Activated CD8-positive, alpha-beta memory T cell treated with anti-CD3 and anti-CD28 coated beads, Interleukin-2, amount 10 ng/mL, durations not matched to agents 7 days and 5 days (primary cell): Measurements from ENCODE around the gene SSTR4. TPM values are rescaled to one million over a fixed set of nuclear protein-coding genes. Genes with fewer than 3 reads are reported as not detected.

Experiments
- ATAC-seq: fragments of 150-1000 bp; cut with Tn5 transposase; one replicate; pipeline ENCODE4 v1.10.0; 2021; ENCODE audit warnings: moderate library complexity
- CTCF ChIA-PET: fragments of 350-600 bp; sonication (Branson Sonifier 250); formaldehyde crosslinking; loops from one replicate; lab custom pipeline; 2021; ENCODE audit warnings: antibody characterized with exemption; lab: Charles Lee
- DNase-seq: peaks from one replicate; pipeline ENCODE4 v3.0.0-alpha.2; 2020
- H3K27ac Mint-ChIP-seq: one replicate; pipeline ENCODE4 v1.8.0; 2021; ENCODE audit warnings: mild to moderate bottlenecking, mixed read lengths
- H3K27me3 Mint-ChIP-seq: one replicate; pipeline ENCODE4 v1.8.0; 2021; ENCODE audit warnings: mixed read lengths
- H3K36me3 Mint-ChIP-seq: one replicate; pipeline ENCODE4 v1.8.0; 2021; ENCODE audit warnings: mild to moderate bottlenecking, mixed read lengths
- H3K4me1 Mint-ChIP-seq: one replicate; pipeline ENCODE4 v1.8.0; 2021; ENCODE audit warnings: mixed read lengths
- H3K4me3 Mint-ChIP-seq: one replicate; pipeline ENCODE4 v1.8.0; 2021; ENCODE audit warnings: mild to moderate bottlenecking, moderate library complexity, mixed read lengths
- H3K9me3 Mint-ChIP-seq: one replicate; pipeline ENCODE4 v1.8.0; 2022; ENCODE audit warnings: low read depth, mixed read lengths
- total RNA-seq, 2 experiments: library from RNA; stranded (reverse); gene quantifications; one replicate each; pipeline ENCODE4 v1.2.3, GENCODE V29; 2021

The SSTR4 gene
- total RNA-seq, 2 experiments from 2014 or later, result not detected

DNA sequence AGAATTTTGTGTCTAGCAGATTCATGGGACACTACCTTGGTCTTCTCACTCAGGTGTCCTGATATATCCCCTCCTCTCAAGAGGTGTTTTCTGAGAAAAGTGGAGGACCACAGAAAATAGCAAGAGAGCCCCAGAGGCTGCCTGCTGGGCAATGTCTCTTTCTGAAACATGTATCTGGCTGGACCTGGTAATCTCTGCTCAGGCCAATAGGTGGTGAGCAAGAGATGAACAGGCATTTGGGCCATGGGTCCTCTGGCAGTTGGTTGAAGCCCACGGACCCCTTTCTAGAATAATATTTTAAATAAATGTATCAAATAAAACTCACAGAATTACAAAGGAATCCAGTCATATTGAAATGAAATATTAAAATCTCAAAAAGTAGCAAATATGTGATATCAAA, 23.1 kb downstream of the SSTR4 start:
- ATAC-seq (no peak), DNase-seq (no peak)
- peaks cover 21% of the 10 kb centered on the region for H3K27me3 Mint-ChIP-seq
- CTCF ChIA-PET, result no interaction called here
- H3K9me3 Mint-ChIP-seq, result peaks cover 2% of the 10 kb centered on the region
- H3K27ac Mint-ChIP-seq, result no peak overlapping the region
- no peak overlapping the region for H3K4me3 Mint-ChIP-seq
- no peaks in the 10 kb centered on the region for H3K4me1 Mint-ChIP-seq
- H3K36me3 Mint-ChIP-seq, result no peaks in the 10 kb centered on the region

DNA sequence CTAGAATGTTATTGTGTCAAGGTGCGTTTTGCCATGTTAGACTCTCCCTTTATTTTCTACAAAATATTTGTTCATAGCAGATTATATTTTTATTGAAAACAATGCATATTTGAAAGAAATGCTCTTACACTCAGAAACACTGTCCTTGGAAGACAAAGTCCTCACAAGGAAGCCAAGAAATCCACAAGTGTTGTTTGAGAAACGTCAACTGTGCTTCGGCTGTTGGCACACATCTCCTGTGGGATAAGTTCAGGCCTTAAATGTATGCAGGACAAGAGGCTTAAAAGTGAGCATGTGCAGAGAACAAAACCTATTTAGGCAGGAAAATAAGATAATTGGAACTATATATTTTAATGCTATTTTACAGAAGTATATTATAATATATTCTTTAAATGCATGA, 23.9 kb downstream of the SSTR4 start:
- DNase-seq (no peak), ATAC-seq (no peak)
- CTCF ChIA-PET, result no interaction called here
- Mint-ChIP-seq H3K9me3 (peaks cover 2% of the 10 kb centered on the region), H3K4me3 (no peak overlapping the region), H3K27ac (no peak overlapping the region), H3K36me3 (no peaks in the 10 kb centered on the region), H3K4me1 (no peaks in the 10 kb centered on the region), H3K27me3 (peaks cover 18% of the 10 kb centered on the region)

DNA sequence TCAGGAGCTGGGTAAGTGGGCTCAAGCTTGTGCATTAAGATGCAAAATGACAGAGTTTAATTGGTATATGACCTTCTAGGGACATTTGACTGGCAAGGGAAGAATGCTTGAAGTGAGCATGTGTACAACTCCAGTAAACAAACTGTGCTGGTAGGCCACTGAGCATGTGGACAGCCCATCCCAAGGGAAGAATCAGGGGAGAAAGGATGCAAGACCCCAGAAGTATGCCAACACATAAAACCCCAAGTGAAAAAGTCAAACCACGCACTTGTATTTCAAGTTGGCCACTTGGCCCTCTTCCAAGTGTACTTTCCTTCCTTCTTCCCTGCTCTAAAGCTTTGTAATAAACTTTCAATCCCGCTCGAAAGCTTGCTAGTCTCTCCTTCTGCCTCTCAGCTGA, 24.7 kb downstream of the SSTR4 start:
- CTCF ChIA-PET, result no interaction called here
- peaks cover 2% of the 10 kb centered on the region for H3K9me3 Mint-ChIP-seq
- H3K27ac Mint-ChIP-seq, result no peak overlapping the region
- peaks cover 18% of the 10 kb centered on the region for H3K27me3 Mint-ChIP-seq
- no peak for ATAC-seq
- no peaks in the 10 kb centered on the region for H3K4me1 Mint-ChIP-seq
- no peak for DNase-seq
- no peaks in the 10 kb centered on the region for H3K36me3 Mint-ChIP-seq
- H3K4me3 Mint-ChIP-seq, result no peak overlapping the region

DNA sequence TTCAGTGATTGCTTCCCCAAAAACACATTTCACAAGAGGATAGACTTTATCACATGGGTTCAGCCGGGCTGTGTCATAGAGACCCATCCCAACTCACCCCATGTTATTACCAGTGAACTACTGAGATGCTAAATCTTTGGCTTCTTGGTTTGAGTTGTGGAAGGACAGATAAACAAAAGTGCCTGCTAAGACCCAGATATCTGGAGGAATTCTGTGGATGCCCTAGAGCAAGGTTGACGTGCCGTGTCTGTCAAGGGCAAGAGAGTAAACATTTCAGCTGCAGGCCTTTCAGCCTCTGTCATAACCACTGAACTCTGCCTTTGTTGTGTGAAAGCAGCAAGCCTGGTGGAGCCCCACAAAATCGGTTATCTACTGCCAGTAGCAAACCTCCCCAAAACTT, 25.5 kb downstream of the SSTR4 start:
- H3K36me3 Mint-ChIP-seq, result no peaks in the 10 kb centered on the region
- CTCF ChIA-PET, result no interaction called here
- DNase-seq (no peak), ATAC-seq (no peak)
- peaks cover 15% of the 10 kb centered on the region for H3K27me3 Mint-ChIP-seq
- H3K4me1 Mint-ChIP-seq, result no peaks in the 10 kb centered on the region
- H3K9me3 Mint-ChIP-seq, result peaks cover 2% of the 10 kb centered on the region
- no peak overlapping the region for H3K27ac Mint-ChIP-seq
- no peak overlapping the region for H3K4me3 Mint-ChIP-seq

DNA sequence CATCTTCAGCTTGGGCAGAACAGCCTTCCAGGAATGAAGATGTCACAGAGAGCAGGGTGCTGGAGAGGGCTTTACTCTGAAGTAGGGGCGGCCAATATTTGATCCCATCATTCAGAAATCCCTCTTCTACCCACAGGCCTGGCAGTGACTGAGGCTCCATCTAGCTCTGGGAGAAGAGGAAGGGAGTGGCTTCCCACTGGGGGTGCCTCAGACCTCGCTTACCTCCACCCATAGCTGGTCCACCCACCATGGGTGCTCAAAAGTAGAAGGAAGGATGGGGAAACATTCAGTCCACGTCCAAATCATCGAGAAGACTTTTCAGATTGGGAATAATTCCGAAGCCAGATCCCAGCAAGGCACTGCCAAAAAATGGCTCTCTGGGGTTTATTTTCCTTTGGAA, 26.1 kb downstream of the SSTR4 start:
- ATAC-seq (no peak), DNase-seq (no peak)
- H3K36me3 Mint-ChIP-seq, result no peaks in the 10 kb centered on the region
- no peak overlapping the region for H3K27ac Mint-ChIP-seq
- peaks cover 10% of the 10 kb centered on the region for H3K27me3 Mint-ChIP-seq
- no peaks in the 10 kb centered on the region for H3K4me1 Mint-ChIP-seq
- CTCF ChIA-PET, result no interaction called here
- peaks cover 2% of the 10 kb centered on the region for H3K9me3 Mint-ChIP-seq
- H3K4me3 Mint-ChIP-seq, result no peak overlapping the region

DNA sequence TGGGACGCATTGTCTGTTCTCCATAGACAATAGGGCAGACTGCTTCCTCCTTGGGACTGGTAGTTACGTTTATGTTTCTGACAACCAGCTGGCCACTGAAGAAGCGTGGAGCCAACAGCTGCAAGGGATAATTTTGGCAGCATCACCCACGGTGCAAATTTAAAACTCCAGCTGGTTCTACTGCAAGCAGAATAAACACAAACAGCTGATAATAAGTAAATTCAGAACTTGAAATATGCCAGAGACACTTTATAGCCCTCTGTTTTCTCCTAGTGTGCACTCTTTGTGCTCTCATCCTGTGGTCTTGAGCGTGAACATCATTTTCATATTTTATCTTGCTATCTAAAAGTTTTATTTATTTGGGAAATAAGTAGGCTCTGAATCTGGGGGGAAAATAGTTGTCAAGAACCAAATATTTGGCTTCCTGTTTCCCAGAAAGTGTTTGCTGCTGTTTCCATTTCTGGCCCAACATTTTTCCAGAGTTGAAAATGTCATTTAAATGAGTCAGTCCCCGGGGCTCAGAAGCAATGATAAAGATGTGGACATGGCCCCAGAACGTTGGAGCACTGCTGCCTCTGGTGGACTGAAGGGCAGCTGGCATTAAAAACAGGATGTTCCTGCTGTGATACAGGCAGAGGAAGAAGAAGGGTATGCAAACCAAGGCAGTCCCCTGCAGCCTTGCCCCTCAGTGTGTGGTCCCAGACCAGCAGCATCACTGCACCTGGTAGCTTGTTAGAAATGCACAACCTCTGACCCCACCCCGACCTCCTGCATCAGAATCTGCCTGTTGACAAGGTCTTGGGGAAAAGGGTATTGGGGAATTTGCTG, 26.8 kb downstream of the SSTR4 start:
- DNase-seq (no peak), ATAC-seq (no peak)
- no peak overlapping the region for H3K4me3 Mint-ChIP-seq
- no peaks in the 10 kb centered on the region for H3K4me1 Mint-ChIP-seq
- H3K27ac Mint-ChIP-seq, result no peak overlapping the region
- no peaks in the 10 kb centered on the region for H3K36me3 Mint-ChIP-seq
- H3K27me3 Mint-ChIP-seq, result peaks cover 11% of the 10 kb centered on the region
- H3K9me3 Mint-ChIP-seq, result no peaks in the 10 kb centered on the region
- CTCF ChIA-PET, result no interaction called here

DNA sequence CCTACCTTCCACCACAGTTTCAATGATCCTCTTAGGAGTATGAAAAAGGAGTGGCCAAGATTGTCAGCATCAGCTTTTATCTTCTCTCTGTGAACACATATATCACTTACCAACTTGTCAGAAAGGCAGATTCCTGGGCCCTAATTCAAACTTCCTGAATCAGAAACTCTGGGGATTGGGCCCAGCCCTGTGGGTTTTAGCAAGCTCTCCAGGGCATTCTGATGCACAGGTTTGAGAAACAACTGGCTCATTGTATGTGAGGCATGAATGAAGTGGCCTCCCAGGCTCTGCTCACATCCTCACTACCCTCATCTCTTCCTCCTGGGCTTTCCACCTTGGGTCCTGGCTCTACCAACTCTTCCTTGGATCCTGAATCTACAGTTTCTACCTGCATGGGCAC, 27.5 kb downstream of the SSTR4 start:
- H3K36me3 Mint-ChIP-seq, result no peaks in the 10 kb centered on the region
- H3K27ac Mint-ChIP-seq, result no peak overlapping the region
- no peak for DNase-seq
- no peaks in the 10 kb centered on the region for H3K4me1 Mint-ChIP-seq
- H3K9me3 Mint-ChIP-seq, result no peaks in the 10 kb centered on the region
- CTCF ChIA-PET, result no interaction called here
- H3K4me3 Mint-ChIP-seq, result no peak overlapping the region
- peaks cover 10% of the 10 kb centered on the region for H3K27me3 Mint-ChIP-seq
- ATAC-seq, result no peak

DNA sequence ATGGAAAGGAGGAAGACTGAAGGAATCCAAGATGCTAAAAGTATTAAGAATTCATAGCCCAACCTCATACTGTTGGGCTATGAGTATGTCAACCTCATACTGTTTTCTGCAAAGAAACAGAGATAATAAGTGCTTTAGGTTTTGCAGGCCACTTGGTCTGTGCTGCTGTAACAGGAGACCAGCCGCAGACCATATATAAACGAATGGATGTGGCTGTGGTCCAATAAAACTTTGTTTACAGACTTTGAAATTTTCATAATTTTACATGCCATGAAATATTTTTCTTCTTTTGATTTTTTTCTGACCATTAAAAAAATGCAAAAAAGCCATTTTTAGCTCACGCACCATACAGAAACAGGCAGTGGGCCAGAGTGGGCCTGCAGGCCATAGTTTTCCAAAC, 28.1 kb downstream of the SSTR4 start:
- CTCF ChIA-PET, result no interaction called here
- Mint-ChIP-seq H3K27ac (no peak overlapping the region), H3K36me3 (no peaks in the 10 kb centered on the region), H3K4me1 (no peaks in the 10 kb centered on the region), H3K4me3 (no peak overlapping the region), H3K27me3 (peaks cover 9% of the 10 kb centered on the region), H3K9me3 (no peaks in the 10 kb centered on the region)
- DNase-seq (no peak), ATAC-seq (no peak)

DNA sequence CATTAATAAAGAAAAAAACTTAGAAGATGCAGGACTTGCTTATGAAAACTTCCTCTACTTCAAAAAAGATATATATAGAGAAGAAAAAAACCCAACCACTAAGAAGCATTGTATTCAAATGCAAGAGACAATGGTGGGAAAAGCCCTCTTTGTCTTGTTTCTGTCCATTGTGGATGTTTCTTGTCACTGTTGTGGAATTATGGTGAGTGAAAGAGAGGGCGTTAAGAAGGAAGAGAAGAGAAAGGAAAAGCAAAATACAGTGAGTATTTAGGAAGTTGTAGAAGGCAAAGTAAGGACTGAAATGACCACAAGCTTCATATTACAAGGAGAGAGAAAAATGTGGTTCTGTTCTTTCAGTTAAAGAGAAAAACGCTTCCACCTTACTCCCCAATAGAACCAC, 28.5 kb downstream of the SSTR4 start:
- CTCF ChIA-PET, result no interaction called here
- no peak overlapping the region for H3K27ac Mint-ChIP-seq
- H3K4me3 Mint-ChIP-seq, result no peak overlapping the region
- H3K4me1 Mint-ChIP-seq, result no peaks in the 10 kb centered on the region
- ATAC-seq (no peak), DNase-seq (no peak)
- no peaks in the 10 kb centered on the region for H3K36me3 Mint-ChIP-seq
- H3K9me3 Mint-ChIP-seq, result no peaks in the 10 kb centered on the region
- H3K27me3 Mint-ChIP-seq, result peaks cover 9% of the 10 kb centered on the region

DNA sequence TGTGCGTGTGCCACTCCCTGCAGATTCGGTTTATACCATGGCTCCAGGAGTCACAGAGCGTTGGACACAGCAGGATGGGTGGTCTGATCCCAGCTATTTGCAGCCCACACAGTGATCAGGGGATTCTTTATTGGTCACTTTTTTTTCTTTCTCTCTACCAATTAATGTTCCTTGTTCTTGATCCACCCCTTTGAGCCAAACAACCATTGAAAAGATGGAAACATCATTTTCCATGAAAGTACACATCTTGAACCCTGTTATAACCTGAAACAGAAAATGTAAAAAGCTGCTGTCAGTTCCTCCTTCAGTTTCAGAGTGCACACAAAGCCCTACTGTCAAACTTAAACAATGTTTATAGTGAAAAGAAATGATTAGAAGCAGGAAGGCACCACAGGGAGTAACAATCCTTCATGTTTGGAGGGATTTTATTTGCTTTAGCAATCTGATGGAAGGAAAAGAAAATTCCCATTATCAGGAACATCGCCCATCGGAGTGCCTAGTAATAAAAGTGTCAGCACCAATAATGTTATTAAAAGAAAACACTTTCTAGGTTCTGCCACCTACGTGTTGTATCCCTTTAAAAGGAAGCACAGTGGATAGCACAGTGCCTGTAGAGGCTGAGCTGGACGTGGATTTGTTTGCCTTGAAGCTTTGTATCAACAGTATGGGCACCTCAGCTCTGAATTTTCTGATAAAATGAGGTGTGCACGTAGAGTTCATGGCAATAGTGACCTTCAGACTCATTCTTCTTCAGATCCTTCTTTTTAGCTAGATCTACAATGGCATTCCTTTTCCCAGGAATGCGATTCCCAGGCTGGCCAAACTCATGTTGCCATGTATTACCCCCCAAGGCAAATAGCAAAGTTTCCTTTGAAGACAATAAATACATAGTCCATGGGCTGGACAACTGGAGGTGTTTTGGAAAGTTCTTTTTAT, 30.4 kb downstream of the SSTR4 start:
- H3K27me3 Mint-ChIP-seq, result peaks cover 10% of the 10 kb centered on the region
- H3K9me3 Mint-ChIP-seq, result no peaks in the 10 kb centered on the region
- H3K4me3 Mint-ChIP-seq, result no peak overlapping the region
- no peak overlapping the region for H3K27ac Mint-ChIP-seq
- DNase-seq, result no peak
- CTCF ChIA-PET, result interaction anchor here (1.3 kb wide), 1 partner anchor 15 kb away, joined by 3 read pairs; no protein-coding TSS in a partner anchor
- ATAC-seq, result no peak
- H3K36me3 Mint-ChIP-seq, result no peaks in the 10 kb centered on the region
- no peaks in the 10 kb centered on the region for H3K4me1 Mint-ChIP-seq

DNA sequence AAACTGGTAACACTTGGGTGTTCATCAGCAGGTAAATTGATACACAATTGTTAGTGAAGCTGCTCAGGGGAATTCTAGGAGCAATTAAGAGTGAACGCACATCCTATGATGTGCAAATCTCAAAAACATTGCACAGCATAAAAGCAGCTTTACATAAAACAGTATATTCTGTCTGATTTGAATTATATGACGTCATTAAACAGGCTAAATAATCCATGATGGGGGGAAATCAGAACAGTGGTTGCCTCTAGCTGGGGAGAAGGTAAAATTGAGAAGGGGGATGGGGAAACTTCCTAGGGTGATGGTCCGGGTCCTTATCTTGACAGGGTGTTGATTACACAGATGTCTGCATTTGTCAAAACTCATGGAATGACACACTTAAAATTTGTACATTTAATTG, 31.7 kb downstream of the SSTR4 start:
- no peak overlapping the region for H3K27ac Mint-ChIP-seq
- DNase-seq (no peak), ATAC-seq (no peak)
- H3K9me3 Mint-ChIP-seq, result no peaks in the 10 kb centered on the region
- no peak overlapping the region for H3K4me3 Mint-ChIP-seq
- peaks cover 6% of the 10 kb centered on the region for H3K27me3 Mint-ChIP-seq
- no peaks in the 10 kb centered on the region for H3K36me3 Mint-ChIP-seq
- H3K4me1 Mint-ChIP-seq, result no peaks in the 10 kb centered on the region
- CTCF ChIA-PET, result interaction anchor here (0.6 to 1.2 kb wide), 2 partner anchors 46 to 168 kb away, joined by 3 to 4 read pairs; no protein-coding TSS in a partner anchor

DNA sequence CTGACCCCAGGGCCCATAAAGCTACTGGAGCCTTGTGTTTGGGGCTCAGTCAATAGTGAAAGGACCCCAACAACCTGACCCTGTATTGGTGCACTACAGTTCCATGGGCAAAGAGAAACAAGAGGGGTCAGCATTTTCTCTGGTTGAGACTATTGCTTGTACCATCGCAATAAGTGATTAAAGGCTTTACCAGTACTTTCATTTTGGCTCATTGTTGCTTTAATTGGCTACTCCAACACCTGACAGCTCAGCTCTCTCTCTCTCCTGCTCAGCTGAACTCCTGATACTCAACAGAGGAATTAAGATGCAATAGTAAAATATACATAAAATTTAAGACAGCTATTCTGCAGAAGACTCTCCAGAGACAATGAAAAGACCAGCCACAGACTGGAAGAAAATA, 33.2 kb downstream of the SSTR4 start:
- CTCF ChIA-PET, result no interaction called here
- DNase-seq (no peak), ATAC-seq (no peak)
- Mint-ChIP-seq H3K4me3 (no peak overlapping the region), H3K4me1 (no peaks in the 10 kb centered on the region), H3K9me3 (no peaks in the 10 kb centered on the region), H3K27me3 (peaks cover 6% of the 10 kb centered on the region), H3K27ac (no peak overlapping the region), H3K36me3 (no peaks in the 10 kb centered on the region)

DNA sequence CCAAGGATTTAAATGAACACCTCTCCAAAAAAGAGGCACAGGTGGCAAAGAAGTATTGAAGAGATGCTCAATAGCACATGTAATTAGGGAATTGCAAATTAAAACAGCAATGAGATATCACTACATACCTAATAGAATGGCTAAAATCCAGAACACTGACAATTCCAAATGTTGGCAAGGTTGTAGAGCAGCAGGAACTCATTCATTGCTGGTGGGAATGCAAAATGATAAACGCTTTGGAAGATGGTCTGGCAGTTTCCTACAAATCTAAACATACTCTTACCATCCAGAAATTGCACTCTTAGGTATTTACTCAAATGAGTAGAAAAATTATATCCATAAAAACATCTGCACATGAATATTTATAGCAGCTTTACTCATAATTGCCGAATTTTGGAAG, 34.0 kb downstream of the SSTR4 start:
- H3K36me3 Mint-ChIP-seq, result no peaks in the 10 kb centered on the region
- H3K9me3 Mint-ChIP-seq, result no peaks in the 10 kb centered on the region
- no peak overlapping the region for H3K27ac Mint-ChIP-seq
- CTCF ChIA-PET, result no interaction called here
- peaks cover 6% of the 10 kb centered on the region for H3K27me3 Mint-ChIP-seq
- H3K4me3 Mint-ChIP-seq, result no peak overlapping the region
- DNase-seq (no peak), ATAC-seq (no peak)
- H3K4me1 Mint-ChIP-seq, result no peaks in the 10 kb centered on the region

DNA sequence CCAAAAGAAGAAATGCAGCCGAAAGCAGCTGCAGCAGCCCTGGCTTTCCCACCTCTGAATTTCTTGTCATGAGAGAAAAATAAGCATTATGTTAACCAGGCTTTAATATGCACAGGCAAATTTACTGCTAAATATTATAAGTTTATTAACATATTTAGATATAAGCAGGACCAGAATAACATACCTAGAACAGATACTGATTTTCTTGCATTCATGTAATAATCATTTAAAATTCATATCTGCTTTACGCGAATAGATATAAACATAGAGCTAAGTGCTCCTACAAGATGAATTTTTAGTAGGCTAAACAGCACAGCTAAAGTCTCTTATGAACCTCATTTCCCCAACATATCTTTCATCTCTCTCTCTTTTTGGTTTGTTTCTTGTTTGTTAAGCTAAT, 36.3 kb downstream of the SSTR4 start:
- ATAC-seq (no peak), DNase-seq (no peak)
- no peaks in the 10 kb centered on the region for H3K36me3 Mint-ChIP-seq
- no peaks in the 10 kb centered on the region for H3K9me3 Mint-ChIP-seq
- H3K27me3 Mint-ChIP-seq, result peaks cover 6% of the 10 kb centered on the region
- no peak overlapping the region for H3K27ac Mint-ChIP-seq
- H3K4me3 Mint-ChIP-seq, result no peak overlapping the region
- CTCF ChIA-PET, result no interaction called here
- H3K4me1 Mint-ChIP-seq, result no peaks in the 10 kb centered on the region
